Measurements from ENCODE around the gene PRKCQ. TPM values are rescaled to one million over a fixed set of nuclear protein-coding genes. Genes with fewer than 3 reads are reported as not detected.

PRKCQ gene
- total and polyA plus RNA-seq, 7 donors: 6.6 to 76.3 (median 33.8) TPM

GRCh38 chr10:6603142-6604125 lies 23.4 kb upstream of the PRKCQ start:
- TF ChIP-seq CTCF (IDR thresholded peaks at IDR 0.05): no peak
- H3K9me3 ChIP-seq: no peaks in the 10 kb centered on the region
- WGBS, 3 donors: 28 to 36% (median 34%) methylated on average over 15 of the region's 15 CpGs
- H3K27ac ChIP-seq: no peak overlapping the region
- DNase-seq (no peak), ATAC-seq (peak; percentile 61 to 83 (median 78))
- peaks cover 8% of the 10 kb centered on the region for H3K4me1 ChIP-seq
- intact Hi-C loops (cut with DNase I): no loop called here
- H3K4me3 ChIP-seq: no peak overlapping the region
- peaks cover 0 to 16% of the 10 kb centered on the region in 2 donors for H3K36me3 ChIP-seq (ENCODE audit: insufficient read depth in 1 of 2, low read depth in 1 of 2)
- H3K27me3 ChIP-seq (ENCODE audit: insufficient read depth in 3 of 3, low read length in 2 of 3): no peaks in the 10 kb centered on the region

- no peak for TF ChIP-seq CTCF (IDR thresholded peaks at IDR 0.05)
- intact Hi-C loops (cut with DNase I): no loop called here
- H3K4me3 ChIP-seq: no peak overlapping the region
- H3K9me3 ChIP-seq: no peaks in the 10 kb centered on the region
- ATAC-seq (no peak), DNase-seq (no peak)
- peaks cover 0 to 15% of the 10 kb centered on the region in 2 donors for H3K36me3 ChIP-seq (ENCODE audit: insufficient read depth in 1 of 2, low read depth in 1 of 2)
- H3K27me3 ChIP-seq (ENCODE audit: insufficient read depth in 3 of 3, low read length in 2 of 3): no peaks in the 10 kb centered on the region
- H3K4me1 ChIP-seq: peaks cover 8% of the 10 kb centered on the region
- 73 to 92% (median 84%) methylated on average over 1 of the region's 1 CpG for WGBS, 3 donors
- H3K27ac ChIP-seq: no peak overlapping the region
Observed at GRCh38 chr10:6602700-6603084, 22.6 kb upstream of the PRKCQ start.

- 85 to 94% (median 93%) methylated on average over 2 of the region's 2 CpGs for WGBS, 3 donors
- Histone ChIP-seq H3K4me1 (peaks cover 8% of the 10 kb centered on the region), H3K36me3 (ENCODE audit: insufficient read depth in 1 of 2, low read depth in 1 of 2) (peaks cover 0 to 15% of the 10 kb centered on the region in 2 donors), H3K4me3 (no peak overlapping the region), H3K9me3 (no peaks in the 10 kb centered on the region), H3K27ac (no peak overlapping the region), H3K27me3 (ENCODE audit: insufficient read depth in 3 of 3, low read length in 2 of 3) (no peaks in the 10 kb centered on the region)
- no peak for TF ChIP-seq CTCF (IDR thresholded peaks at IDR 0.05)
- intact Hi-C loops (cut with DNase I): no loop called here
- DNase-seq (no peak), ATAC-seq (no peak)
Observed at GRCh38 chr10:6602026-6602699, 22.1 kb upstream of the PRKCQ start.

- no peak for TF ChIP-seq CTCF (IDR thresholded peaks at IDR 0.05)
- Histone ChIP-seq H3K9me3 (no peaks in the 10 kb centered on the region), H3K36me3 (ENCODE audit: insufficient read depth in 1 of 2, low read depth in 1 of 2) (peaks cover 0 to 20% of the 10 kb centered on the region in 2 donors), H3K4me3 (no peak overlapping the region), H3K4me1 (peaks cover 8% of the 10 kb centered on the region), H3K27ac (no peak overlapping the region), H3K27me3 (ENCODE audit: insufficient read depth in 3 of 3, low read length in 2 of 3) (no peaks in the 10 kb centered on the region)
- ATAC-seq (no peak), DNase-seq (no peak)
- WGBS, 3 donors: 86 to 92% (median 86%) methylated on average over 9 of the region's 9 CpGs
- intact Hi-C loops (cut with DNase I): no loop called here
Observed at GRCh38 chr10:6601246-6601805, 21.2 kb upstream of the PRKCQ start.
